Measurements from ENCODE around the gene BARX1.

GRCh38 chr9:93994545-93994944 is 39.4 kb upstream of the BARX1 start:
- TF ChIP-seq CTCF (IDR thresholded peaks at IDR 0.05): no peak
- no peak for TF ChIP-seq POLR2A (IDR thresholded peaks at IDR 0.05)
